NCI-H1930 (cell line): ENCODE measurements around the gene MGRN1.

Experiments
- DNase-seq, 2 experiments: peaks; one replicate each; lab custom pipeline; 2025; lab: John Stamatoyannopoulos, UW

Gene MGRN1

GRCh38 chr16:4624015-4624826, at the start of gene MGRN1:
Gene MGRN1 (plus strand): TSS chr16:4624826. CDS start chr16:4624961, 135 bp downstream.
- peak; percentile 97 to 99 for DNase-seq

- DNase-seq = no peak
Measured at GRCh38 chr16:4574919-4575705, 49.5 kb upstream of the MGRN1 start.

- DNase-seq = no peak
Measured at GRCh38 chr16:4576008-4576407, 48.6 kb upstream of the MGRN1 start.

- no peak for DNase-seq
Measured at GRCh38 chr16:4578961-4579530, 45.6 kb upstream of the MGRN1 start.

- DNase-seq = no peak
Measured at GRCh38 chr16:4580250-4580649, 44.4 kb upstream of the MGRN1 start.

- no peak for DNase-seq
Measured at GRCh38 chr16:4583906-4584305, 40.7 kb upstream of the MGRN1 start.

GRCh38 chr16:4586291-4586690, 38.3 kb upstream of the MGRN1 start:
- DNase-seq = no peak

GRCh38 chr16:4588386-4588785, 36.2 kb upstream of the MGRN1 start:
- DNase-seq = no peak

GRCh38 chr16:4588961-4589360, 35.7 kb upstream of the MGRN1 start:
- DNase-seq = no peak

- no peak for DNase-seq
Measured at GRCh38 chr16:4591191-4591590, 33.4 kb upstream of the MGRN1 start.

- DNase-seq = no peak
Measured at GRCh38 chr16:4591706-4592470, 32.7 kb upstream of the MGRN1 start.

- DNase-seq = no peak
Measured at GRCh38 chr16:4593086-4593485, 31.5 kb upstream of the MGRN1 start.

GRCh38 chr16:4594433-4595410, 29.9 kb upstream of the MGRN1 start:
- DNase-seq = no peak

GRCh38 chr16:4597174-4597573, 27.5 kb upstream of the MGRN1 start:
- DNase-seq = no peak

- no peak for DNase-seq
Measured at GRCh38 chr16:4599037-4599436, 25.6 kb upstream of the MGRN1 start.

- DNase-seq = no peak
Measured at GRCh38 chr16:4599545-4599944, 25.1 kb upstream of the MGRN1 start.

- no peak for DNase-seq
Measured at GRCh38 chr16:4601036-4601863, 23.4 kb upstream of the MGRN1 start.

GRCh38 chr16:4601864-4602186, 22.8 kb upstream of the MGRN1 start:
- no peak for DNase-seq

GRCh38 chr16:4602331-4602730, 22.3 kb upstream of the MGRN1 start:
- DNase-seq = no peak

- no peak for DNase-seq
Measured at GRCh38 chr16:4603624-4604170, 20.9 kb upstream of the MGRN1 start.
